Gastroesophageal sphincter (tissue), 4 donors: ENCODE data around the gene TLR6. TPM values are rescaled to one million over a fixed set of nuclear protein-coding genes. Genes with fewer than 3 reads are reported as not detected.

Experiments used
- ATAC-seq: fragments of 150-250 bp; one replicate; pipeline ENCODE4 v1.9.1; 2016; ENCODE audit warnings: mild to moderate bottlenecking, moderate library complexity
- H3K27ac ChIP-seq, 4 donors: fragments of 200-600 bp; sonication (generic) in 3 of 4; 1 replicate in 3 of 4; 2 replicates in 1 of 4; pipeline ENCODE4 v1.5.1; 2016 to 2019
- H3K27me3 ChIP-seq: fragments of 200-600 bp; sonication (generic); one replicate; pipeline ENCODE4 v1.5.1; 2019
- H3K36me3 ChIP-seq, 2 donors: fragments of 200-600 bp; sonication (generic); one replicate each; pipeline ENCODE4 v1.5.1; 2019; ENCODE audit warnings: control low read depth in 1 of 2
- H3K4me1 ChIP-seq, 3 donors: fragments of 200-600 bp; sonication (generic); 1 replicate in 2 of 3; 2 replicates in 1 of 3; pipeline ENCODE4 v1.5.1; 2016 to 2019; ENCODE audit warnings: control low read depth in 2 of 3
- H3K4me3 ChIP-seq, 2 donors: fragments of 200-600 bp; sonication (generic); one replicate each; pipeline ENCODE4 v1.5.1; 2019; ENCODE audit warnings: mild to moderate bottlenecking in 1 of 2, moderate library complexity in 1 of 2
- H3K9me3 ChIP-seq, 3 donors: fragments of 200-600 bp; sonication (generic); one replicate each; pipeline ENCODE4 v1.5.1; 2017 to 2019; ENCODE audit warnings: control low read depth in 2 of 3
- CTCF ChIP-seq, 4 experiments: fragments of 200-600 bp in 2 of 4; fragments of 450-650 bp in 2 of 4; sonication (generic) in 1 of 4; IDR thresholded peaks; one replicate each; pipeline ENCODE4 v1.5.1; 2017 to 2019; ENCODE audit warnings: antibody characterized with exemption in 4 of 4, mild to moderate bottlenecking in 2 of 4, moderate library complexity in 2 of 4
- EP300 ChIP-seq: sonication (generic); formaldehyde crosslinking; IDR thresholded peaks from one replicate; pipeline ENCODE4 v1.6.1; 2017; ENCODE audit warnings: antibody characterized with exemption, mild to moderate bottlenecking
- POLR2A ChIP-seq, 2 donors: fragments of 450-650 bp; IDR thresholded peaks; one replicate each; pipeline ENCODE4 v1.6.1; 2017; ENCODE audit warnings: antibody characterized with exemption in 2 of 2, mild to moderate bottlenecking in 2 of 2, moderate library complexity in 1 of 2
- POLR2AphosphoS5 ChIP-seq: sonication (generic); formaldehyde crosslinking; IDR thresholded peaks from one replicate; pipeline ENCODE4 v1.6.1; 2017; ENCODE audit warnings: antibody characterized with exemption
- WGBS, 2 donors: methylation state at CpG; one replicate each; pipeline ENCODE4 v1.1.5; 2018; ENCODE audit warnings: low coverage in 1 of 2; 5-methylcytosine and 5-hydroxymethylcytosine counted together
- total RNA-seq, 4 donors: library from RNA; depleted of rRNA; stranded (reverse); fragments of >200 nt; gene quantifications; one replicate each; pipeline ENCODE4 v1.1.0, GENCODE V29; 2016

TLR6 gene
- total RNA-seq, 4 donors from 2014 or later, result 1.4 to 2.4 (median 2.0) TPM

- ATAC-seq, result no peak
- no peaks in the 10 kb centered on the region for H3K27me3 ChIP-seq
- H3K36me3 ChIP-seq, result no peaks in the 10 kb centered on the region
- WGBS, 2 donors, result 89 to 100% methylated on average over 3 of the region's 3 CpGs
- no peak for TF ChIP-seq EP300
- TF ChIP-seq POLR2A (IDR thresholded peaks at IDR 0.05), result no peak
- TF ChIP-seq CTCF (IDR thresholded peaks at IDR 0.05), result no peak
- TF ChIP-seq POLR2AphosphoS5, result no peak
- no peak overlapping the region for H3K4me3 ChIP-seq
- no peaks in the 10 kb centered on the region for H3K9me3 ChIP-seq
- H3K4me1 ChIP-seq, result no peaks in the 10 kb centered on the region
- H3K27ac ChIP-seq, result no peak overlapping the region
These were observed 34.9 kb downstream of the TLR6 start for GRCh38 chr4:38821739-38822138.

DNA sequence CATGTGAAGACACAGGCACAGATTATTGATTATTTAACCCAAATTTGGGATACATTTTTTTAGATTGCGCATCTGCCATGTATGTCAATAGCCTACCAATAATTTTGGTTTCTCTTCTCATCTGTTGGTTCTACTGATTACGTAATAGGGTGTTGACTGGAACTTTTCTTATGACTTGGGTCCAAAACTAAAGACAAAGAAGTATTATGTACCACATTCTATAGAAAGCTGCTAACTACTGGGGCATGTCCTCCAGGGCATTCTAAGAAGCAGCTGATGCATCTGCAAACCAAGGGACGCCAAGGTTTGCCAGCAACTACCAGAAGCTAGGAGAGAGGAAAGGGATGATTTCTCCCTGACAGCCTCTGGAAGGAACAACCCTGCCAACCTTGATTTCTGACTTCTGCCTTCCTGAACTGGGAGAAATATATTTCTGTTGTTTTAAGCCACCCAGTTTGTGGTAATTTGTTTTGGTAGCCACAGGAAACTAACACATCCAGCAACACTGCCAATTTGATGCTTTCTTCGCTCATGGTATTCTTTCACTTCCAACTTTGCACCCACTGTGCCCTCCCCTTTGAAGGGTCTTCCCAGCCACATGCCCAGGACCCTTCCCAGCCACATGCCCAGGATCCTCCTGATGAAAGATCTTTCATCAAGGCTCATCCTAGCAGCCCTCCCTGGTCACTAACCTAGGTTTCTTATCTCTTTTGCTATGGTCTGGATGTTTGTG is 36.1 kb downstream of the TLR6 start:
- H3K4me1 ChIP-seq, result no peaks in the 10 kb centered on the region
- no peak overlapping the region for H3K4me3 ChIP-seq
- no peaks in the 10 kb centered on the region for H3K27me3 ChIP-seq
- TF ChIP-seq POLR2A (IDR thresholded peaks at IDR 0.05) (no peak), POLR2AphosphoS5 (no peak), CTCF (IDR thresholded peaks at IDR 0.05) (no peak), EP300 (no peak)
- no peaks in the 10 kb centered on the region for H3K36me3 ChIP-seq
- peaks cover 0 to 4% (median 0%) of the 10 kb centered on the region in 3 donors for H3K9me3 ChIP-seq
- H3K27ac ChIP-seq, result no peak overlapping the region
- no peak for ATAC-seq
- WGBS, 2 donors, result 91 to 93% methylated on average over 3 to 4 of the region's 4 CpGs

- TF ChIP-seq POLR2A (IDR thresholded peaks at IDR 0.05) (no peak), POLR2AphosphoS5 (no peak)
- H3K4me1 ChIP-seq, result no peaks in the 10 kb centered on the region
- H3K4me3 ChIP-seq, result no peak overlapping the region
- no peaks in the 10 kb centered on the region for H3K36me3 ChIP-seq
- WGBS, 2 donors, result 46 to 49% methylated on average over 3 of the region's 3 CpGs
- H3K27ac ChIP-seq, result no peak overlapping the region
- no peak for ATAC-seq
- H3K27me3 ChIP-seq, result no peaks in the 10 kb centered on the region
- H3K9me3 ChIP-seq, result peaks cover 0 to 12% (median 0%) of the 10 kb centered on the region in 3 donors
These were observed 37.0 kb downstream of the TLR6 start for GRCh38 chr4:38819569-38819968.

GRCh38 chr4:38818441-38818976 is 38.1 kb downstream of the TLR6 start:
- ATAC-seq, result no peak
- Histone ChIP-seq H3K4me1 (no peaks in the 10 kb centered on the region), H3K36me3 (no peaks in the 10 kb centered on the region), H3K27ac (no peak overlapping the region), H3K4me3 (no peak overlapping the region), H3K27me3 (no peaks in the 10 kb centered on the region), H3K9me3 (peaks cover 0 to 12% (median 0%) of the 10 kb centered on the region in 3 donors)
- 90 to 92% methylated on average over 2 of the region's 5 CpGs for WGBS, 2 donors
- TF ChIP-seq POLR2A (IDR thresholded peaks at IDR 0.05) (no peak), CTCF (IDR thresholded peaks at IDR 0.05) (no peak), POLR2AphosphoS5 (no peak), EP300 (no peak)

DNA sequence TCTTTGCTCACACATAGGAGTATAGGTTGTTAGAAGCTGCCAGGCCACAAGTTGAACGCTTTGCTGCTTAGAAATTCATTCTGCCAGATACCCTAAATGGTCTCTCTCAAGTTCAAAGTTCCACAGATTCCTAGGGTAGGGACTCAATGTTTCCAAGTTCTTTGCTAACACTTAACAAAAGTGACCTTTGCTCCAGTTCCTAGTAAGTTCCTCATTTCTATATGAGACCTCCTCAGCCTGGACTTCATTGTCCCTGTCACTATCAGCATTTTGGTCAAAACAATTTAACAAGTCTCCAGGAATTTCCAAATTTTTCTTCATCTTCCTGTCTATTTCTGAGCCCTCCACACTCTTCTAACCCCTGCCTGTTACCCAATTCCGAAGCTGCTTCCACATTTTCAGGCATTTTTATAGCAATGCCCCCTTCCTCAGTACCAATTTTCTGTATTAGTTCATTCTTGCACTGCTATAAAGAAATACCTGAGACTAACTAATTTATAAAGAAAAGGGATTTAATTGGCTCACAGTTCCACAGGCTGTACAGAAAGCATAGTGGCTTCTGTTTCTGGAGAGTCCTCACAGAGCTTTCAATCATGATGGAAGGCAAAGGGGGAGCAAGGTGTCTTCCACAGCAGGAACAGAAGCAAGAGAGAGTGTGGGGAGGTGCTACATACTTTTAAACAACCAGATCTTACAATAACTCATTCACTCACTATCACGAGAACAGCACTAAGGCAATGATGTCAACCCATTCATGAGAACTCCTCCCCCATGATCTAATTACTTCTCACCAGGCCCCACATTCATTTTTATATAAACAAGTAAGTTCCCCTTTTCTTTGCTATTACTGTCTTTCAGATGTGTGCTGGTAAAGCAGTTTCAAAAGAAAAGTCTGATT is 40.5 kb downstream of the TLR6 start:
- Histone ChIP-seq H3K27ac (peak overlapping the region in 1 of 4 donors; percentile 48), H3K9me3 (peaks cover 0 to 12% (median 0%) of the 10 kb centered on the region in 3 donors), H3K4me1 (no peaks in the 10 kb centered on the region), H3K4me3 (no peak overlapping the region), H3K27me3 (no peaks in the 10 kb centered on the region), H3K36me3 (no peaks in the 10 kb centered on the region)
- no peak for TF ChIP-seq CTCF (IDR thresholded peaks at IDR 0.05)
- TF ChIP-seq EP300, result no peak
- no peak for TF ChIP-seq POLR2A (IDR thresholded peaks at IDR 0.05)
- ATAC-seq, result peak; percentile 61
- 59 to 70% methylated on average over 2 to 3 of the region's 3 CpGs for WGBS, 2 donors
